HG03175 (cell line): ENCODE measurements around the gene DVL1.
"Not testable (repeated sequence)": the region's sequence is repeated elsewhere in the genome, so short reads cannot be mapped to it uniquely, and the experiment has no call there.

Experiments used
- ATAC-seq: cut with Tn5 transposase; IDR thresholded peaks from one replicate; pipeline ENCODE4 v1.9.1; 2021; ENCODE audit warnings: mild to moderate bottlenecking, moderate library complexity; ENCODE audit not compliant: unreplicated experiment

The DVL1 gene

GRCh38 chr1:1373815-1374588 lies 24.8 kb upstream of the DVL1 start:
- ATAC-seq = no peak

GRCh38 chr1:1373051-1373814 lies 24.0 kb upstream of the DVL1 start:
- ATAC-seq = no peak

GRCh38 chr1:1371746-1372711 lies 22.8 kb upstream of the DVL1 start:
- ATAC-seq = no peak

GRCh38 chr1:1371364-1371745 lies 22.1 kb upstream of the DVL1 start:
- ATAC-seq = no peak

GRCh38 chr1:1370771-1371300 lies 21.6 kb upstream of the DVL1 start:
- no peak for ATAC-seq

- not testable (repeated sequence) for ATAC-seq
Measured at GRCh38 chr1:1370094-1370493, 20.9 kb upstream of the DVL1 start.

- no peak for ATAC-seq
Measured at GRCh38 chr1:1367315-1367714, 18.1 kb upstream of the DVL1 start.

- no peak for ATAC-seq
Measured at GRCh38 chr1:1366699-1367066, 17.5 kb upstream of the DVL1 start.

GRCh38 chr1:1365875-1366698 lies 16.9 kb upstream of the DVL1 start:
- ATAC-seq = no peak

- ATAC-seq = no peak
Measured at GRCh38 chr1:1364266-1364665, 15.0 kb upstream of the DVL1 start.

- ATAC-seq = no peak
Measured at GRCh38 chr1:1361982-1362423, 12.8 kb upstream of the DVL1 start.

- ATAC-seq = no peak
Measured at GRCh38 chr1:1361233-1361981, 12.2 kb upstream of the DVL1 start.

GRCh38 chr1:1360506-1361169 lies 11.4 kb upstream of the DVL1 start:
- no peak for ATAC-seq

GRCh38 chr1:1359664-1360468 lies 10.6 kb upstream of the DVL1 start:
- ATAC-seq = no peak

GRCh38 chr1:1359308-1359663 lies 10.1 kb upstream of the DVL1 start:
- ATAC-seq = no peak

GRCh38 chr1:1358433-1359271 lies 9.4 kb upstream of the DVL1 start, which contains the start of gene MXRA8:
TSS of gene MXRA8 (minus strand) at chr1:1358555. CDS start at chr1:1358504, 51 bp downstream.
- no peak for ATAC-seq

- ATAC-seq = no peak
Measured at GRCh38 chr1:1357871-1358432, 8.7 kb upstream of the DVL1 start.
